Measurements from ENCODE around the gene OSCP1. TPM values are rescaled to one million over a fixed set of nuclear protein-coding genes. Genes with fewer than 3 reads are reported as not detected.

Gene OSCP1
- total and polyA plus RNA-seq, 4 donors = 20.0 to 27.9 (median 22.7) TPM

- no CpG with 5 or more reads among the region's 5 CpGs for WGBS (ENCODE audit: insufficient coverage)
- Histone ChIP-seq H3K4me1 (ENCODE audit: control insufficient read depth, insufficient read depth, low read length) (peaks cover 22% of the 10 kb centered on the region), H3K9me3 (ENCODE audit: control insufficient read depth, insufficient read depth, low read length) (no peaks in the 10 kb centered on the region), H3K36me3 (ENCODE audit: control insufficient read depth, insufficient read depth, low read length) (peaks cover 18% of the 10 kb centered on the region), H3K4me3 (ENCODE audit: low read depth, low read length) (no peak overlapping the region), H3K27me3 (ENCODE audit: control insufficient read depth, insufficient read depth, low read length) (no peaks in the 10 kb centered on the region), H3K27ac (ENCODE audit: low read depth, low read length) (no peak overlapping the region)
- DNase-seq (ENCODE audit: low read depth in 4 of 6, low spot score in 6 of 6) = no peak
These were observed 68.8 kb downstream of the OSCP1 start for GRCh38 chr1:36381405-36381804.

DNA sequence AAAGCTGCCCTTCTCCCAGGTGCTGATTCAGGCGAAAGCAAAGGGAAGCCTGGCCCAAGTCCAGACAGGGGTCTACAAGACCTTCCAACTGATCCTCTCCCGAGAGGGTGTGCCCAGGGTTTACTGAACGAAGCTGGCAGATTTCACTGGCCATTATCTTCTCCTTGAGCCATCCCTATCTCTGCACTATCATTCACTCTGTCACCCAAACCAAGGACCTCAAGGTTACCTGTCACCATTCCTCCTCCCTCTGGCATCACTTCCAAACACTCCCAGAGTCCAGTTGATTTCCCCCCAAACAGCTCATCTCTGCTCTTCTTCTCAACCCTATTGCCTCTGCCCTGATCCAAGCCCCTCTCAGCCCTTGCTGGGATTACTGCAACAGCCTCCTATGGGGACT, 69.5 kb downstream of the OSCP1 start:
- DNase-seq (ENCODE audit: low read depth in 4 of 6, low spot score in 6 of 6) = no peak
- H3K27ac ChIP-seq (ENCODE audit: low read depth, low read length) = no peak overlapping the region
- peaks cover 18% of the 10 kb centered on the region for H3K36me3 ChIP-seq (ENCODE audit: control insufficient read depth, insufficient read depth, low read length)
- H3K4me3 ChIP-seq (ENCODE audit: low read depth, low read length) = no peak overlapping the region
- peaks cover 24% of the 10 kb centered on the region for H3K4me1 ChIP-seq (ENCODE audit: control insufficient read depth, insufficient read depth, low read length)
- H3K9me3 ChIP-seq (ENCODE audit: control insufficient read depth, insufficient read depth, low read length) = no peaks in the 10 kb centered on the region
- WGBS (ENCODE audit: insufficient coverage) = 74% methylated on average over 3 of the region's 3 CpGs
- no peaks in the 10 kb centered on the region for H3K27me3 ChIP-seq (ENCODE audit: control insufficient read depth, insufficient read depth, low read length)

DNA sequence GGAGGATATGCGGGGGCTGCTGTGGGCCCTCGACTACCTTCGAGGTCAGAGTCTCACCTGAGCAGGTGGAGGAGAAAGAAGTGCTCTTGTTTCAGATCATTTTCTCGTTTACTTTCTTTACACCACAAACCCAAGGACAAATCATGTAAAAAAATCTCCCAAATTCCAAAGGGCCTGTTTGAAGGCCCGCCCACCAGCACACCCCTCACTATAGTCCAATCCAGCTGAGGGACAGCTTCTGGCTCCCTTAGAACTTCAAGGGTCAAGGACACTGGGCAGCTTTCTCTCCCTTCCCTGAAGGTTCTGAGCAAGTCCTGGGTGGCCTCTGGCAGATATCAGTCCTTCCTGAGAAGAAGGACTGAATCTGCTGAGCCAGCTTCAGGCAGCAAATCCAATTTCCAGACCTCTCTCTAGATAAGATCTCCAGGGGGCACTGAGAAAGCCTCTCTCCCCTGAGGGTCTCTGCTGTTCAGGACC, 70.1 kb downstream of the OSCP1 start:
- no peak for DNase-seq (ENCODE audit: low read depth in 4 of 6, low spot score in 6 of 6)
- Histone ChIP-seq H3K27ac (ENCODE audit: low read depth, low read length) (no peak overlapping the region), H3K36me3 (ENCODE audit: control insufficient read depth, insufficient read depth, low read length) (peaks cover 18% of the 10 kb centered on the region), H3K4me3 (ENCODE audit: low read depth, low read length) (no peak overlapping the region), H3K4me1 (ENCODE audit: control insufficient read depth, insufficient read depth, low read length) (peaks cover 26% of the 10 kb centered on the region), H3K9me3 (ENCODE audit: control insufficient read depth, insufficient read depth, low read length) (no peaks in the 10 kb centered on the region), H3K27me3 (ENCODE audit: control insufficient read depth, insufficient read depth, low read length) (no peaks in the 10 kb centered on the region)
- 100% methylated on average over 1 of the region's 5 CpGs for WGBS (ENCODE audit: insufficient coverage)

DNA sequence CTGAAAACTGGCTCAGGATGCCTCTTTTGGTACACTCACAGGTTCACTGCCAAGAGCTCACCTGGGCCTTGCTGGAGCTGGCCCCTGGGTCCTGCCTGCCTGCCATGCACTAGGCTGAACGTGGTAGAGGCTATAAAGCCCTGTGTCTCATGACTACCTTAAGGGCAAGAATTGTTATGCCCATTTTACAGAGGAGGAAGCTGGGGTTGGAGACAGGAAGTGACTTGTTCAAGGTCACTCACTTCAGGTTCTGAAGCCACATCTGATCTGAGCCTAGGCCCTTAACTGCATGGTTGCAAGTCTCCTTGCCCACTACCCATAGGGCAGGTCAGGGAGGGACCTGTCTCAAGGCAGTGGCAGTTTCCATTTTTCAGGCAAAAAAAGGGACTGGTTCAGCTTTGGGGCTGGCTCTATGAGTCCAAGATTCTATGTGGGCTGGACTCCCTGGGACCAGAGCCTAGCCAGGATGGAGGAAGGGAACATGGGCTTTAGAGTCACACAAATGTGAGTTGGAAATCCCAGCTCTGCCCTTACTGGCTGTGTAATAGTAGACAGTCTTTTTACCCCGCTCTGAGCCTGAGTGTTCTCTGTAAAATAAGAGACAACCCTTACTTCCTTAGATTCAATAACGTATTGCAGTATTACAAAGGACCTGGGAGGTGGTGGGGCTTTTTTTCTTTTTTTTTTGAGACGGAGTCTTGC, 72.3 kb downstream of the OSCP1 start:
- H3K27me3 ChIP-seq (ENCODE audit: control insufficient read depth, insufficient read depth, low read length) = no peaks in the 10 kb centered on the region
- DNase-seq (ENCODE audit: low read depth in 4 of 6, low spot score in 6 of 6) = no peak
- peaks cover 29% of the 10 kb centered on the region for H3K4me1 ChIP-seq (ENCODE audit: control insufficient read depth, insufficient read depth, low read length)
- no peak overlapping the region for H3K27ac ChIP-seq (ENCODE audit: low read depth, low read length)
- H3K36me3 ChIP-seq (ENCODE audit: control insufficient read depth, insufficient read depth, low read length) = peaks cover 23% of the 10 kb centered on the region
- WGBS (ENCODE audit: insufficient coverage) = 100% methylated on average over 1 of the region's 4 CpGs
- no peaks in the 10 kb centered on the region for H3K9me3 ChIP-seq (ENCODE audit: control insufficient read depth, insufficient read depth, low read length)
- H3K4me3 ChIP-seq (ENCODE audit: low read depth, low read length) = no peak overlapping the region

GRCh38 chr1:36372617-36373016, 77.6 kb downstream of the OSCP1 start:
- no peaks in the 10 kb centered on the region for H3K9me3 ChIP-seq (ENCODE audit: control insufficient read depth, insufficient read depth, low read length)
- no peak overlapping the region for H3K4me3 ChIP-seq (ENCODE audit: low read depth, low read length)
- 100% methylated on average over 1 of the region's 3 CpGs for WGBS (ENCODE audit: insufficient coverage)
- H3K27me3 ChIP-seq (ENCODE audit: control insufficient read depth, insufficient read depth, low read length) = no peaks in the 10 kb centered on the region
- no peak for DNase-seq (ENCODE audit: low read depth in 4 of 6, low spot score in 6 of 6)
- H3K4me1 ChIP-seq (ENCODE audit: control insufficient read depth, insufficient read depth, low read length) = peaks cover 45% of the 10 kb centered on the region
- no peak overlapping the region for H3K27ac ChIP-seq (ENCODE audit: low read depth, low read length)
- H3K36me3 ChIP-seq (ENCODE audit: control insufficient read depth, insufficient read depth, low read length) = peaks cover 6% of the 10 kb centered on the region

DNA sequence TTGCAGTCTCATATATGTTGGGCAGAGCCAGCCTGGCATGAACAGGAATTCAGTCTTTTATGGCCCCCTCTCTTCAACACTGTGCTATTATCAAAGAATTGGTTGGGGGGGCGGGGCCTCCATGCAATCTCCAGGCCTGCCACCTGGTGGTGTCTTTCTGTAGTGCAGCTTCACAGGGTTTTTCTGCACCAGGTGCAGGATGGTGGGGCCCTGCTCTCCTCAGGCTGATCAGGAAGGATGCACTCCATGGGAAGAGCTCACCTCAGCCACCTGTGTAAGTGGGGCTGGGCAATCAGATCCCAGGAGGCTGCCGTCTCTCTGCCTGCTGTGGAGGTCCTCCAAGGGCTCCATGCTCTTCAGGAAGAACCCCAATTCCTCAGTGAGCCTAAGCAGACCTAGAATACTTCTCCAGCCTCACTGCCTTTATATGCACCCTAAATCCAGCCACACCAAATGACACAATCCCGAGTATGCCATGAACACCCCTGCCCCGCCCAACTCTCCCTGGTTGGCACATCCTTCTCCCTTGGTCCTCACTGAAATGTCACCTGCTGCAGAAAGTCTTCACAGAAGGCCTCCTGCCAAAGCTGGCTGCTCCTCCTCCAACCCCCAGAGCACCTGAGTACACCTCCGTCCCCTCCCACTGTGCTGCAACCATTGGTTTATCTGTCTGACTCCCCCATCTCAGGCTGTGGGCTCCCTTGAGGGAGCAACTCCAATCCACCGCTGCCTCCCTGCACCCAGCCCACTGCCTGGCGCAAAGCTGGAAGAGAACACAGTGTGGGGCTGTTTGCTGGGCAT, 81.0 kb downstream of the OSCP1 start:
- 48% methylated on average over 5 of the region's 7 CpGs for WGBS (ENCODE audit: insufficient coverage)
- no peak overlapping the region for H3K27ac ChIP-seq (ENCODE audit: low read depth, low read length)
- peaks cover 52% of the 10 kb centered on the region for H3K4me1 ChIP-seq (ENCODE audit: control insufficient read depth, insufficient read depth, low read length)
- DNase-seq (ENCODE audit: low read depth in 4 of 6, low spot score in 6 of 6) = peak in 2 of 6 donors; percentile 87 to 89
- H3K4me3 ChIP-seq (ENCODE audit: low read depth, low read length) = no peak overlapping the region
- H3K36me3 ChIP-seq (ENCODE audit: control insufficient read depth, insufficient read depth, low read length) = peaks cover 18% of the 10 kb centered on the region
- no peaks in the 10 kb centered on the region for H3K9me3 ChIP-seq (ENCODE audit: control insufficient read depth, insufficient read depth, low read length)
- H3K27me3 ChIP-seq (ENCODE audit: control insufficient read depth, insufficient read depth, low read length) = no peaks in the 10 kb centered on the region

Small RNA genes within 50 kb of the gene (small RNA-seq; reads per million reads assigned to genes)
- gene RNU4-27P (ENCODE audit: low replicate concordance) = 0.06 reads per million
- gene SNORA63C (ENCODE audit: low replicate concordance) = 0.61 reads per million, percentile 64 among the genes with 10 or more reads in this experiment

Other genes starting within 250 kb of the OSCP1 start
- 10 to 100 TPM; 69.1 to 71.7 TPM for gene THRAP3, start 226.0 kb downstream of the OSCP1 start, total RNA-seq
- 10 to 100 TPM; 84.0 to 88.5 TPM for gene THRAP3, start 226.0 kb downstream of the OSCP1 start, polyA plus RNA-seq (ENCODE audit: insufficient read length in 2 of 2)
- 1 to 10 TPM; 2.5 to 6.9 TPM for gene SH3D21, start 144.1 kb downstream of the OSCP1 start, total RNA-seq
- 10 to 100 TPM in 1 of 2 donors, 1 to 10 TPM in 1; 8.0 to 10.7 TPM for gene SH3D21, start 144.1 kb downstream of the OSCP1 start, polyA plus RNA-seq (ENCODE audit: insufficient read length in 2 of 2)
- gene EVA1B, start 126.8 kb downstream of the OSCP1 start, total RNA-seq = 10 to 100 TPM in 1 of 2 donors, 1 to 10 TPM in 1; 8.0 to 67.6 TPM
- gene EVA1B, start 126.8 kb downstream of the OSCP1 start, polyA plus RNA-seq (ENCODE audit: insufficient read length in 2 of 2) = 10 to 100 TPM; 21.4 to 28.5 TPM
- gene STK40, start 64.5 kb downstream of the OSCP1 start, total RNA-seq = 10 to 100 TPM; 11.2 to 20.1 TPM
- gene STK40, start 64.5 kb downstream of the OSCP1 start, polyA plus RNA-seq (ENCODE audit: insufficient read length in 2 of 2) = 10 to 100 TPM; 36.5 to 37.5 TPM
- gene LSM10, start 52.5 kb downstream of the OSCP1 start, total RNA-seq = 1 to 10 TPM; 7.6 to 8.4 TPM
- 10 to 100 TPM; 47.1 to 56.5 TPM for gene LSM10, start 52.5 kb downstream of the OSCP1 start, polyA plus RNA-seq (ENCODE audit: insufficient read length in 2 of 2)
- 10 to 100 TPM; 24.7 to 47.4 TPM for gene MRPS15, start 13.9 kb upstream of the OSCP1 start, total RNA-seq
- gene MRPS15, start 13.9 kb upstream of the OSCP1 start, polyA plus RNA-seq (ENCODE audit: insufficient read length in 2 of 2) = 10 to 100 TPM; 57.7 to 59.7 TPM
- 10 to 100 TPM in 1 of 2 donors, 1 to 10 TPM in 1; 6.8 to 19.7 TPM for gene CSF3R, start 32.5 kb upstream of the OSCP1 start, total RNA-seq
- 10 to 100 TPM; 14.5 to 16.6 TPM for gene CSF3R, start 32.5 kb upstream of the OSCP1 start, polyA plus RNA-seq (ENCODE audit: insufficient read length in 2 of 2)

Data from spinal cord (tissue), 10 donors.